GM12891 (cell line): ENCODE measurements around the gene ITGB6.

ENCODE experiments used
- DNase-seq: peaks from one replicate; pipeline ENCODE4 v3.0.0; 2011; ENCODE audit warnings: low spot score; ENCODE audit not compliant: insufficient read length
- FAIRE-seq: peaks from 2 replicates; lab custom pipeline; 2011; peaks lifted over from hg19 to GRCh38; lab: Jason Lieb, UNC
- PAX5 ChIP-seq: IDR thresholded peaks from 2 replicates; pipeline ENCODE4 v1.6.1; 2011; ENCODE audit warnings: low read length, moderate library complexity, mild to moderate bottlenecking; ENCODE audit not compliant: insufficient read depth, severe bottlenecking
- POLR2A ChIP-seq: IDR thresholded peaks from 2 replicates; pipeline ENCODE4 v1.6.1; 2011; ENCODE audit warnings: low read depth, low read length, control low read depth
- POLR2AphosphoS5 ChIP-seq: IDR thresholded peaks from 2 replicates; pipeline ENCODE4 v1.6.1; 2011; ENCODE audit warnings: low read depth, low read length, control low read depth
- POU2F2 ChIP-seq: IDR thresholded peaks from 2 replicates; pipeline ENCODE4 v1.6.1; 2011; ENCODE audit warnings: low read depth, mild to moderate bottlenecking, control low read depth, low read length, moderate library complexity
- SPI1 ChIP-seq: IDR thresholded peaks from 2 replicates; pipeline ENCODE4 v1.6.1; 2011; ENCODE audit warnings: low read depth, low read length, control low read depth
- TAF1 ChIP-seq: IDR thresholded peaks from 2 replicates; pipeline ENCODE4 v1.6.1; 2011; ENCODE audit warnings: low read depth, low read length, control low read depth

The ITGB6 gene

GRCh38 chr2:160061533-160061932 is 138.5 kb downstream of the ITGB6 start:
- TF ChIP-seq POU2F2 (no peak), PAX5 (no peak), POLR2AphosphoS5 (no peak), TAF1 (no peak), POLR2A (no peak), SPI1 (no peak)
- DNase-seq (no peak), FAIRE-seq (no peak)

- TF ChIP-seq SPI1 (no peak), PAX5 (no peak), POLR2AphosphoS5 (no peak), POU2F2 (no peak), TAF1 (no peak), POLR2A (no peak)
- no peak for FAIRE-seq
- no peak for DNase-seq
Measured at GRCh38 chr2:160060297-160060696, 139.8 kb downstream of the ITGB6 start.

- TF ChIP-seq POU2F2 (no peak), SPI1 (no peak), TAF1 (no peak), PAX5 (no peak), POLR2AphosphoS5 (no peak), POLR2A (no peak)
- FAIRE-seq: no peak
- no peak for DNase-seq
Measured at GRCh38 chr2:160057356-160057755, 142.7 kb downstream of the ITGB6 start.

- TF ChIP-seq POLR2A: no peak
- no peak for TF ChIP-seq SPI1
- no peak for TF ChIP-seq POU2F2
- no peak for TF ChIP-seq POLR2AphosphoS5
- no peak for TF ChIP-seq TAF1
- no peak for TF ChIP-seq PAX5
- FAIRE-seq: no peak
- DNase-seq: no peak
Measured at GRCh38 chr2:160055726-160056108, 144.4 kb downstream of the ITGB6 start.

GRCh38 chr2:160054984-160055725 is 144.9 kb downstream of the ITGB6 start:
- no peak for FAIRE-seq
- TF ChIP-seq POLR2AphosphoS5: no peak
- no peak for TF ChIP-seq POLR2A
- no peak for TF ChIP-seq POU2F2
- no peak for TF ChIP-seq TAF1
- no peak for TF ChIP-seq SPI1
- TF ChIP-seq PAX5: no peak
- DNase-seq: no peak

GRCh38 chr2:160053946-160054345 is 146.1 kb downstream of the ITGB6 start:
- TF ChIP-seq PAX5: no peak
- TF ChIP-seq POLR2AphosphoS5: no peak
- no peak for TF ChIP-seq POLR2A
- TF ChIP-seq SPI1: no peak
- FAIRE-seq (no peak), DNase-seq (no peak)

GRCh38 chr2:160052531-160052930 is 147.5 kb downstream of the ITGB6 start:
- DNase-seq: no peak
- TF ChIP-seq TAF1 (no peak), POLR2A (no peak), POU2F2 (no peak), SPI1 (no peak), POLR2AphosphoS5 (no peak), PAX5 (no peak)
- no peak for FAIRE-seq

GRCh38 chr2:160051371-160051800 is 148.7 kb downstream of the ITGB6 start:
- no peak for DNase-seq
- no peak for FAIRE-seq
- TF ChIP-seq POU2F2: no peak
- no peak for TF ChIP-seq SPI1

GRCh38 chr2:160050147-160050546 is 149.9 kb downstream of the ITGB6 start:
- TF ChIP-seq POLR2AphosphoS5 (no peak), TAF1 (no peak), SPI1 (no peak), POLR2A (no peak), PAX5 (no peak), POU2F2 (no peak)
- DNase-seq (no peak), FAIRE-seq (no peak)
